Measurements from ENCODE around the gene CEP57L1. TPM values are rescaled to one million over a fixed set of nuclear protein-coding genes. Genes with fewer than 3 reads are reported as not detected.

The CEP57L1 gene
- total RNA-seq, 4 donors from 2014 or later = 5.6 to 52.7 (median 17.5) TPM

DNA sequence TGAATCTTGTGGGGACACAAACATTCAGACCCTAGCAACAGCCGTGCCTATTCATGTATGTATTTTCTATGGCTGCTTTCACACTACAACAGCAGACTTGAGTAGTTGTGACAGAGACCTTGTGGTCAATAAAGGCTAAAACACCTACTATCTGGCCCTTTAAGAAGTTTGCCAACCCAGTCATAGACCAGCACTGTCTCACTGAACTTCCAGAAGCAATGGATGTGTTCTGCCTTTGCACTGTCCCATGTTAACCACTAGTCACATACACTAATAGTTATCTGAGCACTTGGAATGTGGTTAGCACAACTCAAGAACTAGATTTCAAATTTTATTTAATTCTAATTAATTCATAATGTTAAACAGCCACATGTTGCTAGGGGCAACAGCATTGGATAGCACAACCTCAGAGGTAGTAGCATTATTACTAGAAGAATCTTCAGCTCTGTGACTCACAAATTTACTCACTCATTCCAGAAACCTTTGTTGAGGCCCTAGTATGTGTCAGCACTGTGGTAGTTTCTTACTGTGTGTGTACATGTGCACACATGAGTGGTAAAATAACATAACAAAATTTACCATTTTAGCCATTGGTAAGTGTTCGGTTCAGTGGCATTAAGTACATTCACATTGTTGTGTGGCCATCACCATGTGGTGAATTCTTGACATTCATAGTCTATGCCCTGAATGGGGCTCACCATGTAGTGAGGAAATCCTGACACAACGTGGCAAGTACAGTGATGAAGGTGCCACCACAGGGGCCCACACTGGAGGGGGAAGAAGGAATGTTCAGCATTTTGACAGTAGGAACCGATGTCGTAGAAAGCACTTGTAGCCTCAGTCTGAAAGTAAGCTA, 107.3 kb downstream of the CEP57L1 start:
- H3K4me3 ChIP-seq = no peak overlapping the region
- intact Hi-C loops (cut with DNase I; ENCODE audit: low total_unique reads) = no loop called here
- no peaks in the 10 kb centered on the region for H3K4me1 ChIP-seq
- no peak overlapping the region for H3K27ac ChIP-seq
- H3K27me3 ChIP-seq = no peaks in the 10 kb centered on the region
- no peak for TF ChIP-seq POLR2A (IDR thresholded peaks at IDR 0.05)
- TF ChIP-seq, protein P1, sequence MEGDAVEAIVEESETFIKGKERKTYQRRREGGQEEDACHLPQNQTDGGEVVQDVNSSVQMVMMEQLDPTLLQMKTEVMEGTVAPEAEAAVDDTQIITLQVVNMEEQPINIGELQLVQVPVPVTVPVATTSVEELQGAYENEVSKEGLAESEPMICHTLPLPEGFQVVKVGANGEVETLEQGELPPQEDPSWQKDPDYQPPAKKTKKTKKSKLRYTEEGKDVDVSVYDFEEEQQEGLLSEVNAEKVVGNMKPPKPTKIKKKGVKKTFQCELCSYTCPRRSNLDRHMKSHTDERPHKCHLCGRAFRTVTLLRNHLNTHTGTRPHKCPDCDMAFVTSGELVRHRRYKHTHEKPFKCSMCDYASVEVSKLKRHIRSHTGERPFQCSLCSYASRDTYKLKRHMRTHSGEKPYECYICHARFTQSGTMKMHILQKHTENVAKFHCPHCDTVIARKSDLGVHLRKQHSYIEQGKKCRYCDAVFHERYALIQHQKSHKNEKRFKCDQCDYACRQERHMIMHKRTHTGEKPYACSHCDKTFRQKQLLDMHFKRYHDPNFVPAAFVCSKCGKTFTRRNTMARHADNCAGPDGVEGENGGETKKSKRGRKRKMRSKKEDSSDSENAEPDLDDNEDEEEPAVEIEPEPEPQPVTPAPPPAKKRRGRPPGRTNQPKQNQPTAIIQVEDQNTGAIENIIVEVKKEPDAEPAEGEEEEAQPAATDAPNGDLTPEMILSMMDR (IDR thresholded peaks at IDR 0.05) = no peak
- DNase-seq = no peak
- no peaks in the 10 kb centered on the region for H3K9me3 ChIP-seq
- H3K36me3 ChIP-seq = no peaks in the 10 kb centered on the region

- no peak for TF ChIP-seq POLR2A (IDR thresholded peaks at IDR 0.05)
- TF ChIP-seq, protein P1 (IDR thresholded peaks at IDR 0.05) = no peak
- intact Hi-C loops (cut with DNase I; ENCODE audit: low total_unique reads) = no loop called here
- no peak overlapping the region for H3K27ac ChIP-seq
- no peak for DNase-seq
- H3K9me3 ChIP-seq = no peaks in the 10 kb centered on the region
- no peaks in the 10 kb centered on the region for H3K4me1 ChIP-seq
- no peak overlapping the region for H3K4me3 ChIP-seq
- no peaks in the 10 kb centered on the region for H3K36me3 ChIP-seq
- no peaks in the 10 kb centered on the region for H3K27me3 ChIP-seq
These were observed 109.2 kb downstream of the CEP57L1 start for GRCh38 chr6:109204511-109204910.

DNA sequence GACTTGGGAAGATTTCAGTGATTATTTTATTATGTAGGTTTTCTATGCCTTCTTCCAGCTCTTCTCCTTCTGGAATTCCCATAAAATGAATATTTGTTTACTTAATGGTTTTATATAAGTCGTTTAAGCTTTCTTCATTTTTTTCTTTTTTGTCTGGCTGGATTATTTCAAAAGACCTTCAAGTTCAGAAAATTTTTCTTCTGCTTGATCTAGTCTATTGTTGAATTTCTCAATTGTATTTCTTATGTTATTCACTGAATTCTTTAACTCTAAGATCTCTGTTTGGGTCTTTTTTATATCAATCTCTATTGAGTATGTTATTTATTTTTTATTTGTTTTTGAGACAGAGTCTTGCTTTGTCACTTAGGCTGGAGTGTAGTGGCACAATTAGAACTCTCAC, 117.4 kb downstream of the CEP57L1 start:
- H3K27ac ChIP-seq = no peak overlapping the region
- intact Hi-C loops (cut with DNase I; ENCODE audit: low total_unique reads) = no loop called here
- no peaks in the 10 kb centered on the region for H3K4me1 ChIP-seq
- TF ChIP-seq POLR2A (IDR thresholded peaks at IDR 0.05) = no peak
- TF ChIP-seq, protein P1 (IDR thresholded peaks at IDR 0.05) = no peak
- no peaks in the 10 kb centered on the region for H3K36me3 ChIP-seq
- H3K9me3 ChIP-seq = peaks cover 0 to 3% of the 10 kb centered on the region in 2 donors
- no peaks in the 10 kb centered on the region for H3K27me3 ChIP-seq
- no peak overlapping the region for H3K4me3 ChIP-seq
- no peak for DNase-seq

Small RNA genes lying within 50 kb of the gene (small RNA-seq; reads per million reads assigned to genes)
- gene RNU6-653P = not detected

Other genes starting within 250 kb of the CEP57L1 start
- gene ARMC2, start 247.1 kb upstream of the CEP57L1 start, total RNA-seq = 10 to 100 TPM in 1 of 4 donors, 1 to 10 TPM in 2, not detected in 1; 5.1 to 15.1 (median 9.1) TPM
- gene SESN1, start 661 bp upstream of the CEP57L1 start, total RNA-seq = 100 to 1,000 TPM in 1 of 4 donors, 10 to 100 TPM in 3; 32.3 to 104 (median 70.7) TPM

Data from uterus (tissue), 4 donors.